Mucosa of descending colon (tissue), 3 donors: ENCODE results near the gene JMJD7. TPM values are rescaled to one million over a fixed set of nuclear protein-coding genes. Genes with fewer than 3 reads are reported as not detected.

ENCODE experiments used
- ATAC-seq: fragments of 200-7000 bp; cut with Tn5 transposase; one replicate; pipeline ENCODE4 v1.9.1; 2020; ENCODE audit warnings: mild to moderate bottlenecking, moderate library complexity
- DNase-seq, 3 donors: peaks; one replicate each; pipeline ENCODE4 v3.0.0-alpha.2; 2020
- H3K36me3 ChIP-seq: fragments of 200-600 bp; one replicate; pipeline ENCODE4 v1.8.0; 2021; ENCODE audit warnings: low read depth, mild to moderate bottlenecking
- H3K4me1 ChIP-seq: fragments of 200-600 bp; one replicate; pipeline ENCODE4 v1.8.0; 2021; ENCODE audit warnings: low read depth, mild to moderate bottlenecking
- H3K4me3 ChIP-seq: fragments of 200-600 bp; one replicate; pipeline ENCODE4 v1.8.0; 2021; ENCODE audit warnings: mild to moderate bottlenecking
- H3K9me3 ChIP-seq: fragments of 200-600 bp; one replicate; pipeline ENCODE4 v1.8.0; 2021; ENCODE audit warnings: mild to moderate bottlenecking
- CTCF ChIP-seq: fragments of 200-600 bp; IDR thresholded peaks from one replicate; pipeline ENCODE4 v1.8.0; 2022; ENCODE audit warnings: antibody characterized with exemption, mild to moderate bottlenecking
- intact Hi-C, 2 donors: fragments of 100-400 bp; cut with DNase I in 1 of 2; cut with micrococcal nuclease in 1 of 2; formaldehyde crosslinking; loops; one replicate each; pipeline versions ENCODE4 v1.11.0 to v1.11.1; 2022; cut with DNase I, micrococcal nuclease
- total RNA-seq, 3 donors: library from RNA; stranded (reverse); fragmentation: NEBNext Ultra II Directional in 2 of 3; extraction: Animal tissue kit (Norgen Biotek cat#: 25700) in 2 of 3; gene quantifications; one replicate each; pipeline versions ENCODE4 v1.2.1 to v1.2.4, GENCODE V29; 2021 to 2023
- donor health status: DM: no; HTN: no; CAD: no; lungs with moderate emphysema.
- donor health status: DM: no; HTN: no; CAD: no.
- donor health status: DM: no; HTN: yes; CAD: no.

The JMJD7 gene
- total RNA-seq, 3 donors from 2014 or later = 9.8 to 15.2 (median 10.8) TPM

- peak; percentile 88 for ATAC-seq
- no peak overlapping the region for H3K4me3 ChIP-seq
- no peaks in the 10 kb centered on the region for H3K9me3 ChIP-seq
- TF ChIP-seq CTCF = no peak
- DNase-seq = peak; percentile 81 to 85 (median 82)
- H3K36me3 ChIP-seq = no peaks in the 10 kb centered on the region
- intact Hi-C loops = no loop called here
- no peaks in the 10 kb centered on the region for H3K4me1 ChIP-seq
Measured at GRCh38 chr15:41862515-41863116, 34.7 kb downstream of the JMJD7 start.

GRCh38 chr15:41865490-41866055, 37.7 kb downstream of the JMJD7 start:
- no peak for DNase-seq
- no peak for ATAC-seq
- intact Hi-C loops = no loop called here
- H3K4me3 ChIP-seq = no peak overlapping the region
- H3K4me1 ChIP-seq = no peaks in the 10 kb centered on the region
- no peak for TF ChIP-seq CTCF
- H3K36me3 ChIP-seq = no peaks in the 10 kb centered on the region
- H3K9me3 ChIP-seq = no peaks in the 10 kb centered on the region

- H3K9me3 ChIP-seq = no peaks in the 10 kb centered on the region
- no peaks in the 10 kb centered on the region for H3K36me3 ChIP-seq
- ATAC-seq (no peak), DNase-seq (no peak)
- intact Hi-C loops = no loop called here
- TF ChIP-seq CTCF = no peak
- no peak overlapping the region for H3K4me3 ChIP-seq
- H3K4me1 ChIP-seq = no peaks in the 10 kb centered on the region
Measured at GRCh38 chr15:41866263-41866703, 38.4 kb downstream of the JMJD7 start.

GRCh38 chr15:41866872-41867579, 39.1 kb downstream of the JMJD7 start:
- Histone ChIP-seq H3K36me3 (no peaks in the 10 kb centered on the region), H3K4me3 (no peak overlapping the region), H3K9me3 (no peaks in the 10 kb centered on the region), H3K4me1 (no peaks in the 10 kb centered on the region)
- no peak for DNase-seq
- no peak for TF ChIP-seq CTCF
- ATAC-seq = no peak
- intact Hi-C loops = no loop called here

GRCh38 chr15:41868321-41868720, 40.4 kb downstream of the JMJD7 start:
- intact Hi-C loops = no loop called here
- no peak for TF ChIP-seq CTCF

More at GRCh38 chr15:41868321-41868720, 40.4 kb downstream of the JMJD7 start:
- no peaks in the 10 kb centered on the region for H3K36me3 ChIP-seq
- no peak overlapping the region for H3K4me3 ChIP-seq
- no peak for ATAC-seq
- no peaks in the 10 kb centered on the region for H3K4me1 ChIP-seq
- H3K9me3 ChIP-seq = no peaks in the 10 kb centered on the region
- DNase-seq = no peak
